Prostate gland (tissue), 2 donors: Measurements from ENCODE around the gene ABHD5. TPM values are rescaled to one million over a fixed set of nuclear protein-coding genes. Genes with fewer than 3 reads are reported as not detected.

Source experiments
- DNase-seq: peaks from one replicate; pipeline ENCODE4 v3.0.0-alpha.2; 2019; ENCODE audit warnings: low spot score
- H3K27ac ChIP-seq, 2 donors: fragments of 200-600 bp; sonication (generic); 2 replicates each; pipeline ENCODE4 v1.5.1; 2017 to 2019
- H3K27me3 ChIP-seq: fragments of 200-600 bp; sonication (generic); replicated peaks from 2 replicates; pipeline ENCODE4 v1.5.1; 2019; ENCODE audit not compliant: insufficient read depth
- H3K36me3 ChIP-seq, 2 donors: fragments of 200-600 bp; sonication (generic); 1 replicate in 1 of 2; 2 replicates in 1 of 2; pipeline versions ENCODE4 v1.5.1 to v1.8.1; 2017 to 2019
- H3K4me1 ChIP-seq: fragments of 200-600 bp; sonication (generic); replicated peaks from 2 replicates; pipeline ENCODE4 v1.5.1; 2019
- H3K4me3 ChIP-seq, 2 donors: fragments of 200-600 bp; sonication (generic); 2 replicates each; pipeline ENCODE4 v1.5.1; 2017 to 2019
- H3K9me3 ChIP-seq: fragments of 200-600 bp; sonication (generic); 2 replicates; pipeline ENCODE4 v1.5.1; 2017
- POLR2A ChIP-seq: fragments of 450-650 bp; IDR thresholded peaks from one replicate; pipeline ENCODE4 v1.6.1; 2016; ENCODE audit warnings: antibody characterized with exemption, mild to moderate bottlenecking
- POLR2AphosphoS5 ChIP-seq: sonication (generic); formaldehyde crosslinking; IDR thresholded peaks from one replicate; pipeline ENCODE4 v1.6.1; 2017; ENCODE audit warnings: antibody characterized with exemption
- WGBS: methylation state at CpG from one replicate; pipeline ENCODE4 v1.1.5; 2018; 5-methylcytosine and 5-hydroxymethylcytosine counted together
- intact Hi-C: fragments of 100-400 bp; cut with DNase I; formaldehyde crosslinking; loops from one replicate; pipeline ENCODE4 v1.14.2; 2022
- total RNA-seq, 2 donors: library from RNA; depleted of rRNA; stranded (reverse); fragments of >200 nt; gene quantifications; one replicate each; pipeline ENCODE4 v1.1.0, GENCODE V29; 2016
- TF ChIP-seq, protein P1 (sequence below), 4 experiments: fragments of 200-600 bp in 2 of 4; fragments of 450-650 bp in 2 of 4; sonication (generic) in 2 of 4; IDR thresholded peaks; 1 replicate in 3 of 4; 2 replicates in 1 of 4; pipeline ENCODE4 v1.5.1; 2016 to 2019; ENCODE audit warnings: antibody characterized with exemption in 4 of 4, mild to moderate bottlenecking in 2 of 4, moderate library complexity in 2 of 4

The ABHD5 gene
- total RNA-seq, 2 donors from 2014 or later, result 10.7 to 20.6 TPM

- Histone ChIP-seq H3K4me3 (no peak overlapping the region), H3K27ac (no peak overlapping the region), H3K9me3 (no peaks in the 10 kb centered on the region), H3K27me3 (no peaks in the 10 kb centered on the region), H3K4me1 (no peaks in the 10 kb centered on the region), H3K36me3 (no peaks in the 10 kb centered on the region)
- TF ChIP-seq, protein P1, sequence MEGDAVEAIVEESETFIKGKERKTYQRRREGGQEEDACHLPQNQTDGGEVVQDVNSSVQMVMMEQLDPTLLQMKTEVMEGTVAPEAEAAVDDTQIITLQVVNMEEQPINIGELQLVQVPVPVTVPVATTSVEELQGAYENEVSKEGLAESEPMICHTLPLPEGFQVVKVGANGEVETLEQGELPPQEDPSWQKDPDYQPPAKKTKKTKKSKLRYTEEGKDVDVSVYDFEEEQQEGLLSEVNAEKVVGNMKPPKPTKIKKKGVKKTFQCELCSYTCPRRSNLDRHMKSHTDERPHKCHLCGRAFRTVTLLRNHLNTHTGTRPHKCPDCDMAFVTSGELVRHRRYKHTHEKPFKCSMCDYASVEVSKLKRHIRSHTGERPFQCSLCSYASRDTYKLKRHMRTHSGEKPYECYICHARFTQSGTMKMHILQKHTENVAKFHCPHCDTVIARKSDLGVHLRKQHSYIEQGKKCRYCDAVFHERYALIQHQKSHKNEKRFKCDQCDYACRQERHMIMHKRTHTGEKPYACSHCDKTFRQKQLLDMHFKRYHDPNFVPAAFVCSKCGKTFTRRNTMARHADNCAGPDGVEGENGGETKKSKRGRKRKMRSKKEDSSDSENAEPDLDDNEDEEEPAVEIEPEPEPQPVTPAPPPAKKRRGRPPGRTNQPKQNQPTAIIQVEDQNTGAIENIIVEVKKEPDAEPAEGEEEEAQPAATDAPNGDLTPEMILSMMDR (IDR thresholded peaks at IDR 0.05), result no peak
- no peak for TF ChIP-seq POLR2A
- TF ChIP-seq POLR2AphosphoS5, result no peak
- no peak for DNase-seq
- 82% methylated on average over 4 of the region's 4 CpGs for WGBS
- intact Hi-C loops, result no loop called here
Observed at GRCh38 chr3:43688245-43688650, 2.5 kb upstream of the ABHD5 start.

GRCh38 chr3:43689166-43689565, 1.6 kb upstream of the ABHD5 start:
- DNase-seq, result no peak
- Histone ChIP-seq H3K9me3 (no peaks in the 10 kb centered on the region), H3K4me1 (no peaks in the 10 kb centered on the region), H3K36me3 (no peaks in the 10 kb centered on the region), H3K27me3 (no peaks in the 10 kb centered on the region), H3K4me3 (no peak overlapping the region), H3K27ac (no peak overlapping the region)
- no peak for TF ChIP-seq POLR2A
- TF ChIP-seq, protein P1 (IDR thresholded peaks at IDR 0.05), result no peak
- TF ChIP-seq POLR2AphosphoS5, result no peak
- 58% methylated on average over 2 of the region's 2 CpGs for WGBS
- intact Hi-C loops, result no loop called here

DNA sequence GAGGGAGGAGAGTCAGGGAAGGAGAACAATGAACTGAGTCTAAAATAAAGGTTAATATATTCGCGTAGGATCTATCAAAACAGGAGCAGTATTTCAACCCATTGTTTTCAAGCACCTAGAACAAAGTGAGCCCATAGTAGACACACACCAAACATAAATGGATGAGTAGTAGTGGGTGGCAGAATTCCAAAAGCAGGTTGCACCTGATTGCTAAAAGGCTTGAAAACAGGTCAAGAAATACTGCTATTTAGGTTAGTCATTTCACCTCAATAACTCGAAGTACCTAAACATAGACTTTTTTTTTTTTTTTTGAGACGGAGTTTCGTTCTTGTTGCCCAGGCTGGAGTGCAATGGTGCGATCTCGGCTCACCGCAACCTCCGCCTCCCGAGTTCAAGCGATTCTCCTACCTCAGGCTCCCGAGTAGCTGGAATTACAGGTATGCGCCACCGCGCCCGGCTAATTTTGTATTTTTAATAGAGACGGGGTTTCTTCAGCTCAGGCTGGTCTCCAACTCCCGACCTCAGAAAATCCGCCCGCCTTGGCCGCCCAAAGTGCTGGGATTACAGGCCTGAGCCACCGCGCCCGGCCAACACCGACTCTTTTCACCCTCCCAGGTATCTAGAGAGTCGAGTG, 855 bp upstream of the ABHD5 start:
- Histone ChIP-seq H3K9me3 (no peaks in the 10 kb centered on the region), H3K36me3 (no peaks in the 10 kb centered on the region), H3K27me3 (no peaks in the 10 kb centered on the region), H3K4me3 (peak overlapping the region; percentile 91 to 96), H3K27ac (peak overlapping the region; percentile 92 to 94), H3K4me1 (no peaks in the 10 kb centered on the region)
- peak; percentile 10 for DNase-seq
- TF ChIP-seq, protein P1 (IDR thresholded peaks at IDR 0.05), result no peak
- TF ChIP-seq POLR2A (no peak), POLR2AphosphoS5 (no peak)
- intact Hi-C loops, result loop anchor here (5.0 kb wide), 2 partner anchors 68 to 77 kb away; partner anchors contain the start of gene ANO10
- WGBS, result 16% methylated on average over 26 of the region's 26 CpGs

- DNase-seq, result peak; percentile 69
- intact Hi-C loops, result loop anchor here (5.0 kb wide), 2 partner anchors 69 to 76 kb away; partner anchors contain the start of gene ANO10
- TF ChIP-seq, protein P1 (IDR thresholded peaks at IDR 0.05), result no peak
- TF ChIP-seq POLR2AphosphoS5 (peak; percentile 33), POLR2A (peak; percentile 30)
- Histone ChIP-seq H3K27ac (peak overlapping the region; percentile 92 to 94), H3K9me3 (no peaks in the 10 kb centered on the region), H3K4me3 (peak overlapping the region; percentile 91 to 96), H3K36me3 (no peaks in the 10 kb centered on the region), H3K27me3 (no peaks in the 10 kb centered on the region), H3K4me1 (no peaks in the 10 kb centered on the region)
- under 1% methylated on average over 60 of the region's 72 CpGs for WGBS
Observed at GRCh38 chr3:43691120-43691995, 620 bp downstream of the ABHD5 start.
